Measurements from ENCODE around the gene LBHD2.
"Not testable (repeated sequence)": the region's sequence is repeated elsewhere in the genome, so short reads cannot be mapped to it uniquely, and the experiment has no call there.

The LBHD2 gene

DNA sequence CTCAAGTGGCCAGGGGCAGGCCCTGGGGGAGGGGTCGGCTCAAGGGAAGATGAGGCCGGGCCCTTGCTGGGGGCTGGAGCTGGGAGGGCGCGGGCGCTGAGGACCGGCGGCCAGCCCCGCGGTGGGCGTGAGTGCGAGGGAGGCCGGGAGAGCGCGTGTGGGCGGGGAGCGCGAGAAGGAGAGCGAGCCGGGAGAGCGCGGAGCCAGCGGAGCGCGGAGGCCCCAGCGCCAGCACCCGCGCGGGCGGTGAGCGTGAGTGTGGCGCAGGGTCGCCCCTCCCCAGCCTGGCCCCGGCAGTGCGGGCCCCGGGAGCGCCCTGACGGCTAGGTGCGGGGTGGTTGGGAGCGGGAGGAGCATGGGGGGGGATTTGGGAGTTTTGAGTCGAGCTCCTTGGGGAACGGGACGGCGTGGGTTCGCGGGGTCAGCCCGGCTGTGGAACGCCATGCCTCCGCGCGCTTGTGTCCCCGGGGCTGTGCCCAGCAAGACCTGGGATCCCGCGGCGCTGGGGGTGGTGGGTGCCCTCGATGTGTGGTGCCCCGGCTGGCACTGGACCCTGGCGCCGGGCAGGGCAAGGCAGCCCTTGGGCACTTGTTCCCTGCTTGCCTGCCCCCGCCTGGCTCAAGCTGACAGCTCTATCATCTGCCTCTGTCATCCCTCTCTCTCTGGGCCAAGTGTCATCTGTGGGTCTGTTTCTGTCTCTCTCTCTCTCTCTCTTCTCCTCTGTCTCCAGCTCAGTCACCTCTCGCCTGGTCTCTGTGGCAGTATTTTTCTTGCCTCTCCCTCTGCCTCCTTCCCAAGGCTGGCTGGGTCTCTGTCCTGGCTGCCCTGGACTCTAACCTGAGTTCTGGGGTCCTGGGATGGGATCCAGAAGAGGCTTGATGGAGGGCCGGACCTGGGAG lies at the start of gene LBHD2:
TSS of gene LBHD2 (plus strand) at position 190 of the 899 bp plus-strand sequence. CDS start 1,803 bp downstream, outside the sequence.
- DNase-seq = no peak
- in situ Hi-C loops (cut with HindIII; ENCODE audit: low pct_ligation_motif_present, low pct_unique_long_range_greater_than_20kb, low sequenced_read_pairs) = no loop called here

DNA sequence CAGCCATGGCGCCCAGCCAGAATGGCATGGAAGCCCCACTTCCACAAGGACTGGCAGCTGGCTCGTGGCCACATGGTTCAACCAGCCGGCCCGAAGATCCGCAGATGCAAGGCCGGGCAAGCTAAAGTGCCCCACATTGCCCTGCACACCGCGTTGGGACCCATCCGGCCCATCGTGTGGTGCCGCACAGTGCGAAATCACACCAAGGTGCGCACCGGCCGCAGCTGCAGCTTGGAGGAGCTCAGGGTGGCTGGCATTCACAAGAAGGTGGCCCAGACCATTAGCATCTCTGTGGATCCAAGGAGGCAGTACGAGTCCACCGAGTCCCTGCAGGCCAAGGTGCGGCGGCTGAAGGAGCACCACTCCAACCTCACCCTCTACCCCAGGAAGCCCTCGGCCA lies 42.5 kb upstream of the LBHD2 start:
- no peak for DNase-seq
- in situ Hi-C loops (cut with HindIII; ENCODE audit: low pct_ligation_motif_present, low pct_unique_long_range_greater_than_20kb, low sequenced_read_pairs) = no loop called here

DNA sequence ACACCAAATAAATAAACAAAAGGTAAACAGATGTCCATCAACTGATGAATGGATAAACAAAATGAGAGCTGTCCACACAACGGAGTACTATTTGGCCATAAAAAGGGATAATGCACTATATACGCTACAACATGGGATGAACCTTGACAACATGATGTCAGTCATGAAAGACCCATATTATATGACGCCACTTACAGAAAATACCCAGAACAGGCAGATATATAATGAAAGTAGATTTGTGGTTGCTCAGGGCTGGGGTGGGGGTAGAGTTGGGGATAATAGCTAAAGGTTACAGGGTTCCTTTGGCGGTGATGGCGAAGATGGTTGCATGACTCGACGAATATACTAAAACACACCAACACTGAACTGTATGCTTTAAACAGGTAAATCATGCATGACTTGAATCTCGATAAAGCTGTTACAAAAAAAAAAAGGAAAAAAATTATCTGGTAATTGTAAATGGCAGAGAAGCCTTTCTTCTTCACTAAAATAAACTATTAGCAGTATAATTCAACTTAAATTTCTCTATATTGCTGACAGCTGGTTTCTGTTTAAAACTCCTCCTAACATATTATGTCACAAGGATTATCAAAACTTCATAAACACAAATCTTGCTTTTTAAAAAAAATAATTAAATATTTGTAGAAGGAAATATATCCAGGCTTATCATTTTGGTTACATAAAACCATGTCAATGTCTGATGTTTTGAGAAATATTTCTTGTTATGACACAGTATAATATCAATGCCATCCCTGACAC lies 40.6 kb upstream of the LBHD2 start:
- in situ Hi-C loops (cut with HindIII; ENCODE audit: low pct_ligation_motif_present, low pct_unique_long_range_greater_than_20kb, low sequenced_read_pairs) = no loop called here
- no peak for DNase-seq

DNA sequence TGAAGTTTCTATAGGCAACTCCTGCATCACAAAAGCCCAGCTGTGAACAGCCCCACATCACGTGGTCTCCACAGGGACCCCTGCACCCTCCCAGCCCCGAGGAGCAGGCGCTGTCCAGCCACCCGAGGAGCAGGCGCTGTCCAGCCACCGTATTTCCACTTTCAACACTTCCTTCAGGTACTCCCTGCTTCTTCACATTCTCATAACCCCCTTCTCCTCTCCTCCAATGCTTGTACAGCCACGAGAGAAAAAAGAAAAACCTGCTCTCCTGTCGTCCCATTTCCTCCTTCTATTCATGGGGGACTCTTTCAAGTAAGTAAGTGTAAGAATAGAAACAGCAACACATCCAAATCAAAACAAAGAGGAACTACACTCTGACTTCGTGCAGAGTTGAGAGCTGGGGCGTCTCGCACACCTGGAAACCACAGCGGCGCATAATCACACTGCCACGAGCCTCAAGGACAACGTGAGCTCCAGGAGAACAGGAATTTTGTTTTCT lies 38.6 kb upstream of the LBHD2 start:
- no peak for DNase-seq
- in situ Hi-C loops (cut with HindIII; ENCODE audit: low pct_ligation_motif_present, low pct_unique_long_range_greater_than_20kb, low sequenced_read_pairs) = no loop called here

DNA sequence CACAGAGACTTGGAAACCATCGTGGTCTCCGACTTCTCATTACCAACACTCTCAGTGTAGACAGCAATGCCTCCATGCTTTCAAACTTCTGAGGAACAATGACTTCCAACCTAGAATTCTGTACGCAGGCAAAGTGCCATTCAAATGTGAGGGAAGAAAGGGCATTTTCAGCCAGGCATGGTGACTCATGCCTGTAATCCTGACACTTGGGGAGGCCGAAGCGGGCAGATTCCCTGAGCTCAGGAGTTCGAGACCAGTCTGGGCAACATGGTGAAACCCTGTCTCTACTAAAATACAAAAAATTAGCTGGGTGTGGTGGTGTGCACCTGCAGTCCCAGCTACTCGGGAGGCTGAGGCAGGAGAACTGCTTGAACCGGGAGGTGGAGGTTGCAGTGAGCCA lies 36.6 kb upstream of the LBHD2 start:
- in situ Hi-C loops (cut with HindIII; ENCODE audit: low pct_ligation_motif_present, low pct_unique_long_range_greater_than_20kb, low sequenced_read_pairs); DNase-seq: not testable (repeated sequence)

DNA sequence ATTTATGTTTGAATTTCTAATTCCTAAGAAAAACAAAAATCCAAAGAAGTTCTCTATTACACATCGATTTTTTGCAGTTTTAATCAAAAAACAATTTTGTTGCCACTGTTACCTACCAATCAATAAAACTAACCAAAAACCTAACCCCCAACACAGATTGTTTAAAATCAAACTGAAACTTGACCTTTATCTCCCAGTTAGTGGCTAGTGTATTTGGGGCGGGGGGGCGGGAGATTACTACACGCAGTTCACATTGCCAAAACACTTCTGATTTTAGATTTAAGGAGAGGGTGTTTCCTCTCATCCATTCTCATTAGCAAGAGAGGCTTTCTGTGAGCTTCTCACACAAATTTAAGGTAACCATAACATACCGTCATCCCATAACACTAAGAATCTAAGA lies 33.1 kb upstream of the LBHD2 start:
- DNase-seq = no peak
- in situ Hi-C loops (cut with HindIII; ENCODE audit: low pct_ligation_motif_present, low pct_unique_long_range_greater_than_20kb, low sequenced_read_pairs) = no loop called here

DNA sequence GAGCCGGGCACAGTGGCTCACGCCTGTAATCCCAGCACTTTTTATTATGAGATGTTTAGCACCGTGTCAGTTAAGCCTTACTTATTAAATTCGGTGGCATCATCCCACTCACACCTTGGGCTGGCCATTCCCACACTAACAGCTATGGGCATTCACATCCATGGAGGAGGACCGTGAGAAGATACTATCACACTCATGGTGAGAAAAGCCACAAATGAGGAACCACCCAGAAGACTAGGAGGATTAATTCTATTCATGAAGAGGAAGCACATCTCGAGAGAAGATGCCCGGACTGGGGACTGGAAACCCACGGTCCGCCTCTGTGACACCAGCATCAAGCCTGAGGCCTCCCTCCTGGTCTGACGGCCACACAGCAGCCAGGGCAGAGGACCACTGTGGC lies 31.6 kb upstream of the LBHD2 start:
- DNase-seq = no peak
- in situ Hi-C loops (cut with HindIII; ENCODE audit: low pct_ligation_motif_present, low pct_unique_long_range_greater_than_20kb, low sequenced_read_pairs) = no loop called here

GRCh38 chr14:103055695-103056094 lies 28.3 kb upstream of the LBHD2 start:
- no peak for DNase-seq
- in situ Hi-C loops (cut with HindIII; ENCODE audit: low pct_ligation_motif_present, low pct_unique_long_range_greater_than_20kb, low sequenced_read_pairs) = no loop called here

DNA sequence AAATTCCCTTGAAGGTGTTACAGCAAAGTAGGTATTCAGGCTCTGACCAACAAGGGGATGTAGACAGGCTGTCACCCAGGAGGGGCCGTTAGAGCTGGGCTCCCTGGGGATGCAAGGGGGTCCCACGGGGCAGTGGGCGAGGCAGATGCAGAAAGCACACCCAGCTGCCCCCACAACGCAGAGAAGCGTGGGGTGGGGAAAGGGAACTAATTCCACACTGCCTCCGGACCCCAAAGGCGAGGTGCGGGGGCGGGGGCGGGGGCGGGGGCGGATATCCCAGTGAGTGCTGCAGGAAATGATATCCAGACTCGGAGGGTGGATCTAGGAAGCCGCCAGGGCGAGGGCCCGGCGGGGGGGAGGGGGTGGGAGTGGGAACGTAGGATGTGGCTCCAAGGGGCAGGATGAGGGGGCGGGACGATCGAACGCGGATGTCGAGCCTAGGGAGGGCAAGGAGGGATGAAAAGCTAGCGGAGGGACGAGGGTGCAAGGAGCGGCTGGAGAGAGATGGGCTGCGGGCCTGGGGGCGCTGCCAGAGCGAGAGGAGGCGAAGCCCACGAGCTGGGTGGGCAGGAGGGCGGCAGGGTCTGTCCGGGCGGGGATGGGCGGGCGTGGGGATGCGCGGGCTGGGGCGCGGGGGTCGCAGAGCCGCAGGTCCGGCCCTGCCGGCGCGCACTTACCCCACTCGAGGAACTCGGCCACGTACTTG lies 27.5 kb upstream of the LBHD2 start:
- in situ Hi-C loops (cut with HindIII; ENCODE audit: low pct_ligation_motif_present, low pct_unique_long_range_greater_than_20kb, low sequenced_read_pairs) = no loop called here
- peak; percentile 80 for DNase-seq

DNA sequence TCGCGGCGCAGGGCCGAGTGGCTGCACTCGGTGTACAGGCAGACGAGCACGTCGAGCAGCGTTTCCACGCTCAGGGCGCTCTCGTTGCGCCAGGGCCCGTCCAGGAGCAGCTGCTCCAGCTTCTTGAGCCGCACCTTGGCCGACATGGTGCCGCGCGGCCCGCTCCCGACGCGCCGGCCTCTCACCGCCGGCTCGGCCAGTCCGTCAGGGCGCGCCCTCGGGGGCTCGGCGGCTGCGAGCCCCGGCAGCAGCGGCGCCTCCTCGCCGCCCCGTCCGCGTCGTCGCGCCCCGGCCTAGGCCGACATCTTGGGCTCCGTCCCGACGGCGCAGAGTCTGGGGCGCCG lies 27.0 kb upstream of the LBHD2 start:
- in situ Hi-C loops (cut with HindIII; ENCODE audit: low pct_ligation_motif_present, low pct_unique_long_range_greater_than_20kb, low sequenced_read_pairs) = no loop called here

DNA sequence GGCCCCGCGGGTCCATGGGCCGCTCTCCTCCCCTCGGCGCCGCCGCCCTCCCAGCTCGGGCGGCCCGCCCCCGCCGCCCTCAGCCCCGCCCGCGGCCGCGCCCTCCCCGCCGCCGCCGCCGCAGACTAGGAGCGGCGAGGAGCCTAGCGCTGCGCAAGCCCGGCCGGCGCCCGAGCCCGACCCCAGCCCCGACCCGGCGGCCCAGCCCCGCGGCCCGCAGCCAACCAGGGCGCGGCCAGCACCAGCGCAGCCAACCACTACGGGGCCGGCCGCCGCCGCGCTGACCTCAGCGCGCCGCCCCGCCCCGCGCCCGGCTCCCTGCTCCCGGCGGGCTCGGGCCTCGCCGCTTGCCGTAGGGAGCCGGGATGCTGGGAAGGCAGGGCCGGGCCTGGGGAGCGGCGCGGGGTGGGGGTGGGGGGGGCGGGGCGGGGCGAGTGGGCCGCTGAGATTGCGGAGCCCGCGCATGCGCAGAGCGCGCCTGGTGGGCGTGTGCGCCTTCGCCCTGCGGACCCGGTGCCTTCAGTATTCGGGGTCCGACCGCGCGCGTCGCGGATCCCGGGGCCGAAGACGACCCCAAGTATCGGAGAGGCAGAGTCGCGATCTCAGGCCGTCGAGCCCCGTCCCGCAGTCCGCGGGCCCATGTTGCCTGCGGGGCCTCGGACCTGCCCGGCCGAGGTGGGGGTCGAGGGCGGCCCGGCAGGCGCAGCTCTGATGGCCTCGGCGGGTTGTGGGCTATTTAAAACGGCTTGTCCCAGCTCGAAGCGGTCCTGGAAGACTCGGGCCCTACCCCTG lies 26.4 kb upstream of the LBHD2 start, which contains the start of gene CDC42BPB:
TSS of gene CDC42BPB (minus strand) at position 178 of the 792 bp plus-strand sequence. CDS start 376 bp downstream, outside the sequence.
- peak; percentile 90 for DNase-seq
- in situ Hi-C loops (cut with HindIII; ENCODE audit: low pct_ligation_motif_present, low pct_unique_long_range_greater_than_20kb, low sequenced_read_pairs) = no loop called here

More for the DNA sequence above, 27.0 kb upstream of the LBHD2 start:
- DNase-seq = no peak

GRCh38 chr14:103058164-103059055 lies 25.6 kb upstream of the LBHD2 start:
- in situ Hi-C loops (cut with HindIII; ENCODE audit: low pct_ligation_motif_present, low pct_unique_long_range_greater_than_20kb, low sequenced_read_pairs) = no loop called here
- no peak for DNase-seq

- in situ Hi-C loops (cut with HindIII; ENCODE audit: low pct_ligation_motif_present, low pct_unique_long_range_greater_than_20kb, low sequenced_read_pairs) = no loop called here
- no peak for DNase-seq
These were observed 24.5 kb upstream of the LBHD2 start for GRCh38 chr14:103059556-103059955.

- in situ Hi-C loops (cut with HindIII; ENCODE audit: low pct_ligation_motif_present, low pct_unique_long_range_greater_than_20kb, low sequenced_read_pairs) = no loop called here
- DNase-seq = no peak
These were observed 22.5 kb upstream of the LBHD2 start for GRCh38 chr14:103061482-103061976.

DNA sequence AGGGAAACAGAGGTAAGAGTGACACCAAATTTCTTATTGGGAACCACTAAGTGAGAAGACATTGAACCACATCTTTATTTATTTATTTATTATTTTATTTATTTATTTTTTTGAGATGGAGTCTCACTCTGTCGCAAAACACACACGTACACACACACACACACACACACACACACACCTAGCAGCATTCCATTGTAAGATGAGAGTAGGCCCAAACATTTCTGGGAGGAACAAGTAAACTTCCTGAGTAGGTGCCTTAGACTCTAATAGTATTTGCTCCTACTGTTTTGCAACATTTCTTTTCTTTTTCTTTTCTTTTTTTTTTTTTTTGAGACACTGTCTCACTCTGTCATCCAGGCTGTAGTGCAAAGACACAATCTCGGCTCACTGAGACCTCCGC lies 19.6 kb upstream of the LBHD2 start:
- no peak for DNase-seq
- in situ Hi-C loops (cut with HindIII; ENCODE audit: low pct_ligation_motif_present, low pct_unique_long_range_greater_than_20kb, low sequenced_read_pairs) = no loop called here

GRCh38 chr14:103064978-103065377 lies 19.0 kb upstream of the LBHD2 start:
- in situ Hi-C loops (cut with HindIII; ENCODE audit: low pct_ligation_motif_present, low pct_unique_long_range_greater_than_20kb, low sequenced_read_pairs) = no loop called here
- DNase-seq = peak; percentile 29

DNA sequence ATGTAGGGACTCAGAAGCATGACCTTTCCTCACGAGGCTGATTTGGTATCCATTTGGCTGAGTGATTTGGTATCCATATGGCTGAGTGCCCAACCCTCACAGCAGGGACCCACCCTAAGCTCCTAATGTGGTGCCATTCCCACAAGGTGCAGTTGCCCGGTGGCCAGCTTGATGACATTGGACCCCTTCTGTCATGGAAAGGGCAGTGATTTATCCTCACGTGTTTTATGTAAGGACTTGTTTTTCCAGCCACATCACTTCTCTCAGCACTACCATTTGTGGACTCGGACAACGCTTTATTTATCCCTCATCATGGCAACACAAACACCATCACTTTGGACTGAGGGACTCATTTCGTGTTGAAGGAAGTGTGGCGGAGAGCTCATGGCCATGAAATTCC lies 18.1 kb upstream of the LBHD2 start:
- DNase-seq = no peak
- in situ Hi-C loops (cut with HindIII; ENCODE audit: low pct_ligation_motif_present, low pct_unique_long_range_greater_than_20kb, low sequenced_read_pairs) = no loop called here

Measured in ACHN (cell line).